Dedifferentiated amniotic fluid mesenchymal stem cell (primary cell): ENCODE measurements around the gene WASHC2A.
A peak's percentile ranks its signal among the peaks of the same experiment; 100 is the strongest.
"Not testable (repeated sequence)": the region's sequence is repeated elsewhere in the genome, so short reads cannot be mapped to it uniquely, and the experiment has no call there.

Experiments used
- DNase-seq: peaks from one replicate; pipeline ENCODE4 v3.0.0-alpha.2; 2016; ENCODE audit errors: extremely low spot score

WASHC2A gene, protein sequence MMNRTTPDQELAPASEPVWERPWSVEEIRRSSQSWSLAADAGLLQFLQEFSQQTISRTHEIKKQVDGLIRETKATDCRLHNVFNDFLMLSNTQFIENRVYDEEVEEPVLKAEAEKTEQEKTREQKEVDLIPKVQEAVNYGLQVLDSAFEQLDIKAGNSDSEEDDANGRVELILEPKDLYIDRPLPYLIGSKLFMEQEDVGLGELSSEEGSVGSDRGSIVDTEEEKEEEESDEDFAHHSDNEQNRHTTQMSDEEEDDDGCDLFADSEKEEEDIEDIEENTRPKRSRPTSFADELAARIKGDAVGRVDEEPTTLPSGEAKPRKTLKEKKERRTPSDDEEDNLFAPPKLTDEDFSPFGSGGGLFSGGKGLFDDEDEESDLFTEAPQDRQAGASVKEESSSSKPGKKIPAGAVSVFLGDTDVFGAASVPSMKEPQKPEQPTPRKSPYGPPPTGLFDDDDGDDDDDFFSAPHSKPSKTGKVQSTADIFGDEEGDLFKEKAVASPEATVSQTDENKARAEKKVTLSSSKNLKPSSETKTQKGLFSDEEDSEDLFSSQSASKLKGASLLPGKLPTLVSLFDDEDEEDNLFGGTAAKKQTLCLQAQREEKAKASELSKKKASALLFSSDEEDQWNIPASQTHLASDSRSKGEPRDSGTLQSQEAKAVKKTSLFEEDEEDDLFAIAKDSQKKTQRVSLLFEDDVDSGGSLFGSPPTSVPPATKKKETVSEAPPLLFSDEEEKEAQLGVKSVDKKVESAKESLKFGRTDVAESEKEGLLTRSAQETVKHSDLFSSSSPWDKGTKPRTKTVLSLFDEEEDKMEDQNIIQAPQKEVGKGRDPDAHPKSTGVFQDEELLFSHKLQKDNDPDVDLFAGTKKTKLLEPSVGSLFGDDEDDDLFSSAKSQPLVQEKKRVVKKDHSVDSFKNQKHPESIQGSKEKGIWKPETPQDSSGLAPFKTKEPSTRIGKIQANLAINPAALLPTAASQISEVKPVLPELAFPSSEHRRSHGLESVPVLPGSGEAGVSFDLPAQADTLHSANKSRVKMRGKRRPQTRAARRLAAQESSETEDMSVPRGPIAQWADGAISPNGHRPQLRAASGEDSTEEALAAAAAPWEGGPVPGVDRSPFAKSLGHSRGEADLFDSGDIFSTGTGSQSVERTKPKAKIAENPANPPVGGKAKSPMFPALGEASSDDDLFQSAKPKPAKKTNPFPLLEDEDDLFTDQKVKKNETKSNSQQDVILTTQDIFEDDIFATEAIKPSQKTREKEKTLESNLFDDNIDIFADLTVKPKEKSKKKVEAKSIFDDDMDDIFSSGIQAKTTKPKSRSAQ (N-terminal part only)

DNA sequence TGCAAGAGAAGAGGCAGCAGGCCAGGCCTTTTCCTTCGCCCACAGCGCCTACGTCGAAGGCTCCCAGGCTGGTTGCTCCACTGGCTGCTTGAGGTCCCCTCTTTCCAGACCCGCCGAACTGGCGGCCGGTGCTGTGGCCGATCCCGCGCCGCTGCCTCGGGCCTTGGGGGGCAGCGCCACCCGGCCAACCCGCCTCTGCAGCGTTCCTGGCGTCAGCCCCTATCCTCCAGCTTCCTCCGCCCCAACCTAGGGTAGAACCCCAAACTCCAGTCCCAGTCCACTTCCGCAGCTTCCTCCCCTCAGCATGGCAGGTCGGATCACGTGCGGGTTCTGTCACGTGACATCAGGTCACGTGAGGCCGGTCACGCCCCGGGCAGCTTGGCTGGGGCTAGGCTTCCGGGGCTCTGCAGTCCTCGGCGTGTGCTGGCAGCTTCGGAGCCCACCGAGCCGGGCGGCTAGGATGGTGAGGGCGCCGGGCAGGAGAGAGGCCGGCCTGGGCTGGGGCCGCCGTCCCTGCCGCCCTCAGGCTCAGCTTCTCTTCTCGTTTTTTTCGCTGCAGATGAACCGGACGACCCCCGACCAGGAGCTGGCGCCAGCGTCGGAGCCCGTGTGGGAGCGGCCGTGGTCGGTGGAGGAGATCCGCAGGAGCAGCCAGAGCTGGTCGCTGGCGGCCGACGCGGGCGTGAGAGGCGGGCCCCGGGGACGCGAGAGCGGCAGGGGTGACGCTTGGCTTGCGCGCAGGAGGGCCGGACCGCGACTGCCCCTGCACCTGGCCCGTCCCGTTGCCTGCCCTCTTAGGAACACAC is at the start of gene WASHC2A:
Gene WASHC2A, plus strand, starts transcription at position 409 of the 806 bp plus-strand sequence. Its CDS starts 52 bp downstream, at position 461.
- DNase-seq: peak; percentile 67

DNA sequence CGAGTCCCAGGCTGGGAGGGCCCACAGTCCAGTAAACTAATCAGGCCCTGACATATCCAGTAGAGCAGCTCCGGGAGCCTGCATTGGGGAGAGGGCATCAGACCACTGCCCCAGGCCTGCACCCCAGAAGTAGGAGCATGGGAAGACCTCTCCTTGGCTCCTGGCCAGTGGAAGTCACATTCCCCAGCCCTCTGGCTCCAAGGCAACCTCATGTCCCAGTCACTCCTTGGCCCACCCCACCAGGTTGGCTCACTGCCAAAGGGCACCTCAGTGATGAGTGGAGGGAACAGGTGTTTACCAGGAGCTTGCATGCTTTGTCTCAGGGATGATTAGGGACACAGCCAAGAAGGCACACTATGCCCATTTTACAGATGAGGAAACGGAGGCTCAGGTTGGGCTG is 48.5 kb upstream of the WASHC2A start:
- DNase-seq: not testable (repeated sequence)

DNA sequence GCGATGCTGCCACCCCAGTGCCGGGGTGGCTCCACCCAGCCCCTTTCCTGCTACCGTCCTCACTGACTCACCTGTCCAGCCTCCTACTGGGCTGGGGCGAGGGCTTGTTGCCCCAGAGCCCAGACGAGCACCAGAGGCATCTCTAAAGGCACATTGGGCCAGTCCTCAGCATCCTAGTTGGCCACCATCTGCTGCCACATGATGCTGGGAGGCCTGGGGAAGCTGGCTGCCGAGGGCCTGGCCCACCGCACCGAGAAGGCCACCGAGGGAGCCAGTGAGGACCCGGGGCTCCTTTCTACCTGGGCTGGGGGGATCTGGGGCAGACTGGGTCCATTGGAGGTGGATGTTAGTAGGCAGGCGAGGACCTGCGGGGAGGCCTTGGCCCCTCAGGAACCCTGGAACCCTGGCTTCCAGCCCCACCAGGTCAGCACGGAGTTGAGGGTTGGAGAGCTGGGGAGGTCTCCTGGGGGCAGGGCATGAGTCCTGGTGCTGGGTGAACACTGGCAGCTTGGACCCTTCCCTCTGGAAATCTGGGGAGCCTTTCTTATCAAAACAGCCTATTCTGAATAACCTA is 47.2 kb upstream of the WASHC2A start:
- DNase-seq: not testable (repeated sequence)

DNA sequence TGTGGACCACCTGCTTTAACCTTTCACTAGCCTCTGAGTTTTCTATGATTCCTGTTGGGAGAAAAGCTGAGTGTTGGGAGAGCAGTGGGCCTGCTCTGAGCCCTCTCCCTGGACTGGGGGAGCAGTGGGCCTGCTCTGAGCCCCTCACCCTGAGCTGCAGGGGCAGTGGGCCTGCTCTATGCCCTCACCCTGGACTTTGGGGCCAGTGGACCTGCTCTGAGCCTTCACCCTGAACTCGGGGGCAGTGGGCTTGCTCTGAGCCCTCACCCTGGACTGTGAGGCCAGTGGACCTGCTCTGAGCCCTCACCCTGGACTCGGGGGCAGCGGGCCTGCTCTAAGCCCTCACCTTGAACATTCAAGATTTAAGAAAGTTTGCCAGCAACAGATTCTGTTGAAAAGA is 46.1 kb upstream of the WASHC2A start:
- no peak for DNase-seq

DNA sequence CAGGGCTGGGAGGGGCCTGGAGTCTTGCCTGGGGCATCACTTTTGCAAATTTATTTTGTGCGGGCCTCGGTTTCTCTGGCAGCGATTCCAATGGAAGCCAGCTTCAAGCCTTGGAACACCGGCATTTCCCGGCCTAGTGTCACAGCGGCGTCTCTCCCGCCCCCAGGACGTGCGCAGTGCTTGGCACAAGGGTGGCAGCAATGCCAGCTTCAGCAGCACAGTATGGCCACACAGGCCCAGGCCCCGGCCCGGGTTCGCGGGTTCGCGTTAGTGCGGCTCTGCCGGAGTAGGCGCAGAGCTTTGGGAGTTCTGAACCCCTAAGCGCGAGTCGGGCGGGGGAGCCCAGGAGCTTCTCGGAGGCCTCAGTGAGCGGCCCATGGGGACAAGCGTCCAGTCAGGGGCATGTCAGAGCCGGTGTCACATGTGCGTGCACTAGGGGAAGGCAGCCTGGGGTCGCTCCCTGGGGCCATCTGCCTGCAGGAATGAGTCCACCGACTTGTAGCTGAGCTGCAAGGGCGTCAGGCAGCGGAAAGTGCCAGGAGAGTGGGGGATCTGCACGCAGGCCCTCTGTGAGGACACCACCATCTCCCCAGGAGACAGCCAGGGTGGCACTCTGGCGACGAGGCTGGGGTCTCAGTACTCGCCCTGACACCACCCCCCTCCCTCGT is 42.9 kb upstream of the WASHC2A start:
- not testable (repeated sequence) for DNase-seq

DNA sequence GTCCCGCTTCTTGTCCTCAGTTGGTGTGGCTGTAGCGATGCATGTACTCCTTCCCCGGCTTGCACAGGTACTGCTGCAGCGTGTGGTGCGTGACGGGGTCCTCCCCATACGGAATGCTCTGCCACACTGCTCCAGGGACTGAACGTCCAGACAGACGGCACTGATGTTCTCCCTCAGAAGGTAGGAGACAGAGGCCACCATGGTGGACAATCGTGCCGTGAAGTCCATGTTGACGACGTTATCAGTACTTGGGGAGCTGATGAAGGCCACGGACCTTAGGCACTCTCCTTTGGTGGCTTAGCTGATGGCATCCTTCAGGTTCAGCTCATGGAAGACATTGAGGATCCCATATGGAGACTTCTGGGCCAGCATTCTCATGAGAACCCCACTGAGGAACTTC is 42.1 kb upstream of the WASHC2A start:
- no peak for DNase-seq

DNA sequence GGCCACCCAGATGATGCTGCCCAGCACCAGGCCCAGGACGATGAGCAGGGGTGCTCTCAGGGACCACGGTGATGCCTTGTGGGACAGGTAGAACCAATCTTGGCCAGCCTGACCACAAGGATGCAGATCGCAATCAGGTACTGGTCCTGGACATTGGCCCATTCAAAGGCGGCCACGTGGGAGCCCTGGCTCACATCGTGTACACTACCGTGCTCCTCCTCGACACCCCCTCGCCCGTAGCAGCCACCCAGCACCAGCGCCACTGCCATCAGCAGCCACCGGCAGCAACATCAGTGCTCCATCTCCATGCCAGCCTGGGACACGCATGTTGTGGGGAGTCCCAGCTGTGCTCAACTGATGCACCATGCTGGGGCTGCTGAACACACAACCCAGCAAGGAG is 40.6 kb upstream of the WASHC2A start:
- DNase-seq: no peak

DNA sequence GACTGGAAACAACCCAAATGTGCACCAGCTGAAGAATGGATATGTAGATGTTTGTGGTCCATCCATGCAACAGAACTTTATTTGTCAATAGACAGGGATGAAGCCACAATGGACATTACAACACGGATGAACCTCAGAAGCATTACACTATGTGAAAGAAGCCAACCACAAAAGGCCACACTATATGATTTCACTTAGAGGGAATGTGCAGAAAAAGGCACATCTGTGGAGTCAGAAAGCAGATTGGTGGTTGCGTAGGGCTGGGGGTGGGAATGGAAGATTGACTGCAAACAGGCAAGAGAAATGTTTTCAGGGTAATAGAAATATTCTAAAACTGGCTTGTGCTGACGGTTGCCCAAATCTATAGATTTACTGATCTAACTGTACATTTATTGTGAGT is 34.3 kb upstream of the WASHC2A start:
- no peak for DNase-seq

DNA sequence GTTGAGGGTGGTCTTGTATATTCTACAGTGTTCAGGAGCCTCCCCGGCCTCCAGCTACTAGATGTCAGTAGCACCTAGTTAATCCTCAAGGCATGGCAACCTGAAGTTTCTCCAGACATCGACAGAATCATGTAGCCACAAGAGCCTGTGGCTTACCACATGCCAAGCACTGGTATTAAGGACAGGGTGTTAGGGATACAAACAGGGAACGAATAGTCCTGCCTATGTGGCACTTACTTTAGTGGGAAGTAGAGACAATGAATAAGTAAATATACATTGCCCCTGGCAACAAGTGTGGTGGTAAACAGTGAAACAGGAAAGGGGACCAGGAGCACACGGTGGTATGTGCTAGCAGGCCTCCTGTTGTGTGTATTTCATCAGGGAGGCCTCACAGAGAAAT is 32.4 kb upstream of the WASHC2A start:
- not testable (repeated sequence) for DNase-seq

DNA sequence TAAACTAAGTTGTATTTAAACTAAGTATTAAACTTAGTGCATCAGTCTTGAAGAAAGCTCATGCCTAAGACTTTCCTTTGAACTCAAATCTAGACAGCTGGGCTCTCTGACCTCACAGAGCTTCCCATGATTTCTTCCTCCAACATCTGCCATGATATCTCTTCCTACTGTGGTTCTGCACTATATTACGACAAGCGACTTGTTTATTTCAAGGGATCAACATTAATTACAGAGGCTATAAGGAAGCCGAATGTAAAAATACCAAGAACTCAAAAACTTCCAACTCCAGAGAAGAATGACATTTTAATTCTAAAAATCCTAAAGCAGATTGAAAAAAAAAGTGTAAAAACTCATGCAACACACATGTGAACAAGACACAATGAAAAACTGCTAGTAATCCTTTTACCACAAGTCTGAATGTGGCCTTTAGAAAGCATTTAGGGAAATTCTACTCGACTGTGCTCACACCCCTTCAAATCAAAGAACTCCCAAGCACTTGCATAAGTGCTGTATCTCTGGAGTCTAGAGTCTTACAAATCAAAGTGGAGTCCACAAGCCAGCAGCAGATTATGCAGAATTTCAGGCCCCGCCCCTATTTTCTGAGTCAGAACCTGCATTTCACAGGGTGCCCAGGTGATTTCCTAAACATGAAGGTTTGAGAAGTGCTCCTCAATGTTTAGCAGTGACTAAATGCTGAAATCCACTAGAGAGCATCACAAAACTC is 22.7 kb upstream of the WASHC2A start:
- no peak for DNase-seq

DNA sequence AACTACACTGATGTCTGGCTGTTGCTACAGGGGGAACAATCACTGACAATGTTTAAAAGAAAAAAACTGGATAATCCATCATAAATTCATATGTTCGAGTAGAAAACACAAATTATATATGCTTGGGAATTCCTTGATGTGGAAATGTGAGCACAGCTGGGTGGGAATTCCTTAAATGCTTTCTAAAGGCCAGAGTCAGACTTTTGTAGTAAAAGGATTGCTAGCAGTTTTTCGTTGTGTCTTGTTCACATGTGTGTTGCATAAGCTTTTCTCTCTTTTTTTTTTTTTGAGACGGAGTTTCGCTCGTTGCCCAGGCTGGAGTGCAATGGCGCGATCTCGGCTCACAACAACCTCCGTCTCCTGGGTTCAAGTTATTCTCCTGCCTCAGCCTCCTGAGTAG is 21.3 kb upstream of the WASHC2A start:
- not testable (repeated sequence) for DNase-seq

DNA sequence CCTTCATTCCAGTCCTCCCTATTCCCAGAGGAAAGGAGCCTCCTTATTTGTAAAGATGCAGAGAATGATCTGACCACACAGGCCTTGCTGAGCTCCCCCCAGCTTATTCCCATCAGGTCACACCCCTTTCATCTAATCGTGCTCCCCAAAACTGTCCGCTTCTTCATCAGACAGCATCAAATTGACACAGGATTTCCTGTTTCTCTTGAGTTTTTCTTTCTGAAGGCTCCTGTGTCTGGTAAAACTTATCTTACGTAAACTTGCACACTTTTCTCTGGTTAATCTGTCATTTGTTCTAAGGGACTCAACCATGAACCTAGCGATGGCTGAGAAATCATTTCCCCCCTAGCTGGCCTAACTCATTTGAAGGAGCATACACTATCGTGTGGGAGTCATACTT is 20.2 kb upstream of the WASHC2A start:
- DNase-seq: not testable (repeated sequence)

DNA sequence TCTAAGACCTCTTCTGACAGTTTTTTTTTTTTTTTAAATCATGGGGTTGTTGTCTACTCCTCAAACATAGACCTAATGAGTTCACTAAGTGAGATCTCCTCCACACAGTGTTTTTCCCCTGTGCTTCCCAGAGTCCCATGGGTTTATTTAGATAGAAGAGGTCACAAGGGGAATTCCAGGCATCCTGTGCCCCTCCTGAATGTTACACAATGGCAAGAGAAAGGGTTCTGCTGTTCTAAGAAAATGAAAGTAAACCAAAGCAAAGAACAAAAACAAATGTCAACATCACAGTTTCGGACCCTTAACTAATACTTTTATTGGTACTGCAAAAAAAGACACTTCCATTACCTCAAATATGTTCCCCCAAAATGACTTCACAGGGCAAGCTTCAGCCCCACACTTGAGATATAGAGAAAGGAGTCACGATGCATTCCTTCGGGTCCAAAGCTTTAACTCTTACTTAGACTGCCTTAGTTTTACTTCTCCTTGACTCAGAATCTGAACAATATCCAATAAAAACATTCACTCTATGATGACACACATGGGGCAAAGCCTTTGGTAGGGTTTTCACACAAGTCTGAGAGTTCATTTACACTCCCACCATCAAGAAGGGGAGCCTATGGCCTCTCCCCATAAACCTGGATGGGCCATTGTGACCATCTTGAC is 15.6 kb upstream of the WASHC2A start:
- not testable (repeated sequence) for DNase-seq

DNA sequence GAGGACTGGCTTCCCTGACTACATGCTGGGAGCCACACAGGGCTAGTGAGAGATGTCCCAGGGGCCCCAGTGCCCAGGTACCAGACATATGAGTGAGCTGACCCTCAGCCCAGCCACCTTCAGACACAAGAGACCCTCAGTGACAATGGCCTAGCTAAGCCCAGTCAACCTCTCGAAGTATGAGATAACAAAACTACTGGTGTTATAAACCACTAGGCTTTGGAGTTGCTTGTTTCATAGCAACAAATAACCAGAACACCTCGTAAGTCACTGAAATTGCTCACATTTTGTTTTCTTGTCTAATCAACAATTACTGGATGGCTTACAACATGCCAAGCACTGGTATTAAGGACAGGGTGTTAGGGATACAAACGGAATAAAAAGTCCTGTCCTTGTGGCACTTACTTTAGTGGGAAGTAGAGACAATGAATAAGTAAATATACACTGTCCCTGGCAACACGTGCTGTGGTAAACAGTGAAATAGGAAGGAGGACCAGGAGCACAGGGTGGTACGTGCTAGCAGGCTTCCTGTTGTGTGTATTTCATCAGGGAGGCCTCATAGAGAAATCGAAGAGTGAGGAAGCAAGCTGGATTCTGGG is 14.9 kb upstream of the WASHC2A start:
- not testable (repeated sequence) for DNase-seq

DNA sequence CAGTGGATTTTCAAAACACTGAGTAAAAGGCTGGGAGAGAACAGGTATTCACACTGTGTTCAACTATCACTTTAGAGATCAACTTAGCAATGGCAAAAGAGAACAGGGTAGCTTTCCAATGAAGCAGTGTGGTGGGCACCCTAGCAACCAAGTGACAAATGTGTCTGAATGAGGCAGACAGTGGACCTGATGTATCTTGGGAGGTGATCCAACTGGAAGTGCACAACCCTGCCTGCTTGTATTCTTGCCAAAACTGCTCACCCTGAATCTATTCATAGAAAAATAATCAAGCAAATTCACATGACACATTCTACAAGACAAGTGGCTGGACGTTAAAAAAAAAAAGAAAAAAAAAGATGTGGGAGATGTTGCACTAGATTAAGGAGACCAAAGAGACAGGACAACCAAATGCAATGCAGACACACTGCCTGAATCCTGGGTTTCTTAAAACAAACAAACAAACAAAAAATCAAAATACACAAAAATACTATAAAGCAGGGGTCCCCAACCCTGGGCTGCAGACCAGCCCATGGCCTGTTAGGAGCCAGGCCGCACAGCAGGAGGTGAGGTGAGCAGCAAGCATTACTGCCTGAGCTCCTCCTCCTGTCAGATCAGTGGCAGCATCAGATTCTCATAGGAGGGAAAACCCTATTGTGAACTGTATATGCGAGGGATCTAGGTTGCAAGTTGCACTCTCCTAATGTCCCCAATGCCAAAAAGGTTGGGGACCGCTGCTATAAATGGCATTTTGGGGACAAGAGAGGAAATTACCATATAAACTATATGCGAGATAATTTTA is 12.1 kb upstream of the WASHC2A start:
- DNase-seq: not testable (repeated sequence)

DNA sequence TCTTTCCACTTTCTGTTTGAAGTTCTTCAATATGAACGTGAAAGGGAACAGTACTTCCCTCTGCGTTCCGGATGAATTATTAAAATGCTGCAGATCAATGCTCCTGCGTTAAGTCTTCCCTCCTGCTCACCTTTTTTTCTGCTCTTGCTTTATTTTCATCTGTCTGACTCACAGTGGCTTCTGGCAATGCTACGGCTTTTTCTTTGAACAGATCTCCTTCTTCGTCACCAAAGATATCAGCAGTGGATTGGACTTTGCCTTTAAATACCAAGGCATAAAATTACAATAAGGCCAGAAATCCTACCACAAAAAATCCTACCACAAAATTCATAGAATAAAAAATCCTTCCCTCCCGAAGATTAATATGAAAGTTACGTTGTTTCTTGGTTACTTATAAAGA is 11.1 kb upstream of the WASHC2A start:
- DNase-seq: not testable (repeated sequence)

DNA sequence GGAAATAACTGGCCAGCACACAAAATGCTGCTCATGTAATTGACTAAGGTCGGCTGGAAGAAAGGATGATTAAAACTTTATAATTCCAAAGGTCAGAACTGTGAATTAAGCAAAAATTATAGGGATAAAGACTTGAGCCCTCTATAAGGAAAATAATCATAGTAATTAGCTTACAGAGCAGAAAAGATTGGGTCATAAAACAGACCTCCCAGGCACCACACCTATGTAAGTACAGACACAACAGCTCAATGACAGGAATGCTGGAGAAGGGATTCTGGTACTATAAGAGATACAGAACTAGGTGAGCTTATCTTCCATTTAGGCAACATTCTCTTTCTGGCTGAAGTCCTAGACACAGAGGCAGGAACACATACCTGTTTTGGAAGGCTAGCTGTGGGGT is 9.0 kb upstream of the WASHC2A start:
- not testable (repeated sequence) for DNase-seq

DNA sequence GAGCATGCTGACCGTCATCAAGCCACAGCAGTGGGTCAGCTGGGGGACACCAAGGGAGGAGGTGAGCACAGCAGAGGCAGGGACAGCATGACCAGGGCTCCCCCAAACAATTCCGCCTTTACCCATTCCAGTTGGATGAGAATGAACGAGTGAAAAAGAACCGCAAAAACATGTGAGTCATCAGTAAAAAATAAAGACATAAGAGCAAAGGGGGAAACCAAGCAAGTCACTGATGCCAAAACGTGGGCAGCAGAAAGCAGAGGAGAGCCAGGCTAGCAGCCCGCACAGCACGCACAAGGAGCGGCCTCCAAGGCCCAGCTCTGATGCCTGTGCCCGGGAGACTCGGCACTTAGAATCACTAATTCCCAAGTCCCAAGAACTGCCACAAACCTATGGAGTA is 7.8 kb upstream of the WASHC2A start:
- not testable (repeated sequence) for DNase-seq
